K562 (cell line): ENCODE measurements around the gene VWA5B1. TPM values are rescaled to one million over a fixed set of nuclear protein-coding genes. Genes with fewer than 3 reads are reported as not detected.

ENCODE experiments used
- ATAC-seq: fragments of 200-7000 bp; cut with Tn5 transposase; 3 replicates; pipeline ENCODE4 v1.9.1; 2020; ENCODE audit warnings: moderate library complexity
- BruUV-seq: library from RNA; stranded (reverse); fragments of 400-500 nt; replicated peaks from 2 replicates; lab custom pipeline; 2021; lab: Mats Ljungman, UMichigan
- CTCF ChIA-PET: fragments of 300-600 bp; formaldehyde crosslinking; extraction: SDS; loops from one replicate; lab custom pipeline; 2021; ENCODE audit warnings: low intra/inter-chr PET ratio; lab: Yijun Ruan, JAX
- POLR2A ChIA-PET: fragments of 300-600, 350-650 bp; sonication (Branson Sonifier 250); formaldehyde crosslinking; extraction: SDS; loops from one replicate; lab custom pipeline; 2021; ENCODE audit warnings: antibody characterized with exemption, inconsistent platforms; lab: Yijun Ruan, JAX
- DNase-seq, 4 experiments: peaks; one replicate each; pipeline versions ENCODE4 v3.0.0 to v3.0.0-alpha.2; 2011 to 2018; ENCODE audit warnings: low spot score in 3 of 4, mixed read lengths in 3 of 4; ENCODE audit errors: extremely low read depth in 1 of 4
- FAIRE-seq: peaks from 2 replicates; lab custom pipeline; 2011; peaks lifted over from hg19 to GRCh38; lab: Jason Lieb, UNC
- H2AFZ ChIP-seq: 2 replicates; pipeline ENCODE4 v1.6.0; 2011; ENCODE audit warnings: low read depth, low read length, control low read depth, inconsistent platforms
- H3K27ac ChIP-seq: fragments of 200-600 bp; 3 replicates; pipeline ENCODE4 v1.8.0; 2011; ENCODE audit warnings: low read depth, mild to moderate bottlenecking, control low read depth, inconsistent platforms, low read length, moderate library complexity, mixed read lengths; ENCODE audit errors: extremely low read depth
- H3K27me3 ChIP-seq, 2 experiments: fragments of 300-600 bp in 1 of 2; 2 replicates in 1 of 2; 3 replicates in 1 of 2; pipeline versions ENCODE4 v1.6.0 to v1.8.0; 2011; ENCODE audit warnings: inconsistent platforms in 2 of 2, low read length in 2 of 2, mild to moderate bottlenecking in 1 of 2, mixed read lengths in 1 of 2, moderate library complexity in 1 of 2; ENCODE audit not compliant: control insufficient read depth in 2 of 2, insufficient read depth in 2 of 2
- H3K36me3 ChIP-seq: fragments of 300-600 bp; 3 replicates; pipeline ENCODE4 v1.8.0; 2011; ENCODE audit warnings: mild to moderate bottlenecking, low read length, inconsistent platforms; ENCODE audit not compliant: control insufficient read depth, insufficient read depth
- H3K4me1 ChIP-seq, 2 experiments: fragments of 200-600 bp in 1 of 2; replicated peaks in 1 of 2; 2 replicates in 1 of 2; 3 replicates in 1 of 2; pipeline versions ENCODE4 v1.5.1 to v1.8.0; 2011; ENCODE audit warnings: inconsistent platforms in 2 of 2, low read length in 2 of 2, mild to moderate bottlenecking in 1 of 2, mixed read lengths in 1 of 2, moderate library complexity in 1 of 2; ENCODE audit not compliant: control insufficient read depth in 2 of 2, insufficient read depth in 2 of 2
- H3K4me2 ChIP-seq: 2 replicates; pipeline ENCODE4 v1.6.1; 2011; ENCODE audit warnings: low read length, control low read depth, inconsistent platforms, mixed read lengths; ENCODE audit not compliant: insufficient read depth
- H3K4me3 ChIP-seq: fragments of 200-600 bp; sonication (generic), shearing (Covaris generic); 2 replicates; pipeline ENCODE4 v1.5.1; 2016; ENCODE audit warnings: control low read depth, inconsistent platforms
- H3K79me2 ChIP-seq: fragments of 200-600 bp; 3 replicates; pipeline ENCODE4 v1.8.0; 2011; ENCODE audit warnings: low read length, inconsistent platforms; ENCODE audit not compliant: control insufficient read depth, insufficient read depth
- H3K9ac ChIP-seq, 2 experiments: 2 replicates each; pipeline versions ENCODE4 v1.6.0 to v1.6.1; 2011; ENCODE audit warnings: low read depth in 2 of 2, low read length in 2 of 2, control low read depth in 1 of 2, inconsistent platforms in 1 of 2, mild to moderate bottlenecking in 1 of 2, mixed read lengths in 1 of 2; ENCODE audit not compliant: insufficient read depth in 1 of 2
- H3K9me1 ChIP-seq: one replicate; pipeline ENCODE4 v1.6.0; 2011; ENCODE audit warnings: inconsistent platforms, mild to moderate bottlenecking, low read length, moderate library complexity; ENCODE audit not compliant: control insufficient read depth, insufficient read depth
- H3K9me3 ChIP-seq: replicated peaks from 2 replicates; pipeline ENCODE4 v1.5.1; 2011; ENCODE audit warnings: low read depth, low read length, inconsistent platforms; ENCODE audit not compliant: control insufficient read depth, insufficient read depth
- H4K20me1 ChIP-seq: replicated peaks from 2 replicates; pipeline ENCODE4 v1.6.1; 2011; ENCODE audit warnings: low read length, inconsistent platforms, mixed read lengths; ENCODE audit not compliant: control insufficient read depth, insufficient read depth
- FIP1L1 ChIP-seq: fragments of 200-400 bp; formaldehyde crosslinking; IDR thresholded peaks from 2 replicates; pipeline ENCODE4 v1.6.1; 2018; ENCODE audit warnings: mild to moderate bottlenecking, low read depth, low read length; ENCODE audit not compliant: poor library complexity, severe bottlenecking
- JUND ChIP-seq, 2 experiments: IDR thresholded peaks; 2 replicates in 1 of 2; 3 replicates in 1 of 2; pipeline ENCODE4 v1.6.1; 2011; ENCODE audit warnings: borderline replicate concordance in 2 of 2, low read depth in 2 of 2, low read length in 2 of 2, improper control_type of control experiment in 1 of 2, missing biosample characterization in 1 of 2, missing genetic modification characterization in 1 of 2, missing genetic modification reagents in 1 of 2
- NR2F6 ChIP-seq: fragments of 450-650 bp; formaldehyde crosslinking; IDR thresholded peaks from 2 replicates; pipeline ENCODE4 v1.4.0; 2020; ENCODE audit warnings: mild to moderate bottlenecking
- ZKSCAN8 ChIP-seq: fragments of 200-800 bp; sonication (Bioruptor generic); IDR thresholded peaks from 2 replicates; pipeline ENCODE4 v1.6.1; 2016; ENCODE audit warnings: missing genetic modification characterization, missing compliant biosample characterization
- WGBS: fragments of 100-300 bp; shearing (Covaris generic); methylation state at CpG from one replicate; pipeline ENCODE4 v1.1.6; 2016; ENCODE audit warnings: low coverage, mixed read lengths; ENCODE audit not compliant: insufficient coverage; ENCODE audit errors: missing lambda C conversion rate; 5-methylcytosine and 5-hydroxymethylcytosine counted together
- in situ Hi-C: fragments of 300-500 bp; cut with MboI; formaldehyde crosslinking; loops from 4 replicates; pipeline ENCODE4 v1.15.0; 2018; ENCODE audit warnings: inconsistent platforms, mixed read lengths
- intact Hi-C: fragments of 100-400 bp; cut with micrococcal nuclease; formaldehyde crosslinking; loops from 2 replicates; pipeline ENCODE4 v1.14.2; 2022
- polyA plus RNA-seq, 8 experiments: library from polyadenylated mRNA; depleted of rRNA in 4 of 8; stranded (reverse) in 5 of 8; unstranded in 3 of 8; fragments of >200 nt; fragmentation: Nextera tagmentation in 2 of 8; fragmentation: Illumina TruSeq in 1 of 8; extraction: Ambion mirVana in 2 of 8; extraction: Trizol in 1 of 8; gene quantifications; 2 replicates each; pipeline versions ENCODE4 v1.2.1 to v1.2.3, GENCODE V29; 2011 to 2014; ENCODE audit warnings: inconsistent platforms in 1 of 8, missing spikeins in 1 of 8
- total RNA-seq, 7 experiments: library from RNA; depleted of rRNA in 6 of 7; stranded (reverse); fragments of >200 nt in 6 of 7; fragmentation: Illumina TruSeq in 2 of 7; extraction: Trizol in 2 of 7; gene quantifications; 2 replicates each; pipeline versions ENCODE4 v1.2.1 to v1.2.3, GENCODE V29; 2011 to 2021; ENCODE audit warnings: low replicate concordance in 1 of 7
- TF ChIP-seq, protein P1 (sequence below): sonication (generic); formaldehyde crosslinking; IDR thresholded peaks from 2 replicates; pipeline ENCODE4 v1.8.0; 2023; ENCODE audit warnings: mild to moderate bottlenecking, missing genetic modification reagents
- TF ChIP-seq, protein P2 (sequence below): fragments of 450-650 bp; conservative IDR thresholded peaks from 2 replicates; pipeline ENCODE4 v1.6.1; 2016; ENCODE audit warnings: missing genetic modification characterization, low read depth, mild to moderate bottlenecking, missing compliant biosample characterization, moderate library complexity

The VWA5B1 gene
- total and polyA plus RNA-seq, 9 of the 15 experiments (the other 6 are each of a cell fraction or from before 2014, with no cell fraction given) = not detected

DNA sequence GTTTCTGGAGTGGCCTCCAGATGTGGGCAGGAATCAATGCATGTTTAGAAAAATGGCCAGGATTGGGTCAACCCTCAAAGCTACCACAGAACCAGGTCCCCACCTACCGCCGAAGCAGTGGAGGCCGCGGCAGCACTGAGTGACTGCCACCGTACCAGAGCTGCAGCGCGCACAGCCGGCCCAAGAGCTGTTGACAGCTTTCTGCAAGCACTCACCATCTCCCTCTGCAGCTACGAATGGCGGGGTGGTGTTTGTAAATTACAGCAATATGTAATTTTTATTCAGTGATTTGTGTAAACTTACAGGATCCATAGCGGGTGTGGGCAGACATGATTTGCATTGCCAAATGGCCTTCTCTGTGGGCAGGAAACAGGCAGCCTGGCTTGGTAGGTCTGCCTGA lies 98.9 kb downstream of the VWA5B1 start (continued):
- no peak for TF ChIP-seq FIP1L1

DNA sequence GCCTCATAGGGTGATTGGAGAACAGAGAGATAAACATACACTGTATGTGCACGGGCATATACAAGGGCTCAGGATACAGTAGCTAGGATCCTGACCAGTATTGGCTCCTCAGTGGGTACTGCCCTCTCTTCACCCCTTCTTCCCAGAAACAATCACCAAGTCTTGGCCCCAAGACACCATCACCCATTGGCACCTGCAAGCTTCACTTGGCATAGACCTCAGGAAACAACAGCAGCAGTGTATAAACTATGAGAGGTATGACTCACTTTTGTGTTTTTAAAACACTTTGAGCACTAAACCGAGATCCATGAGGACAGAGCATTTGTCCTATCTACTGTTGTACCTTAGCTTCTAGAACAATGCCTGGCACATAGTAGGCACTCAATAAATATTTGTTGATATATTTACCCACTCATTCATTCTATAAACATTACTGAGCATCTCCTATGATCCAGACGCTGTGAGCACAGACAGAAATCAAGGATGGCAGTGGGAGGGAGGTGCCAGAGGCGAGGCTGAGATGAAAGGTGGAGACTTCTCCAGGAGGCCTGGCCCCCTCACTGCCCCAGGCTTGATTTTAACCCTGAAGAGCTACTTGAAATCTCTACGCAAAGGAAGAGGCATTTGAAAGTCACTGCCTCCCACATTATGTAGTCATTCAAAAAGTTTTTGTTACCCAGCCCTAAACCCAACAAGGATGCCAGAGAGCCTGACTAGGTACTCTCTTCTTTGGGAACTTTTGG lies 100.1 kb downstream of the VWA5B1 start:
- no peak overlapping the region for H3K9ac ChIP-seq
- DNase-seq = no peak
- no peaks in the 10 kb centered on the region for H3K36me3 ChIP-seq
- H3K27me3 ChIP-seq = peaks cover 3 to 20% of the 10 kb centered on the region in 2 experiments; a peak in 4 of 5 replicates
- H3K27ac ChIP-seq = no peak overlapping the region
- in situ Hi-C loops (no loop called here), intact Hi-C loops (no loop called here)
- H3K4me1 ChIP-seq = no peaks in the 10 kb centered on the region
- H3K4me2 ChIP-seq = no peak overlapping the region
- H4K20me1 ChIP-seq = peaks cover 13% of the 10 kb centered on the region
- CTCF ChIA-PET = no interaction called here
- FAIRE-seq = no peak
- no peak overlapping the region for H3K4me3 ChIP-seq
- no peak for TF ChIP-seq JUND (IDR thresholded peaks at IDR 0.05; ENCODE audit: borderline replicate concordance, low read depth, low read length)
- TF ChIP-seq JUND (tag; IDR thresholded peaks at IDR 0.05; ENCODE audit: borderline replicate concordance, low read depth, low read length) = no peak
- no peak for TF ChIP-seq ZKSCAN8
- TF ChIP-seq, protein P1, sequence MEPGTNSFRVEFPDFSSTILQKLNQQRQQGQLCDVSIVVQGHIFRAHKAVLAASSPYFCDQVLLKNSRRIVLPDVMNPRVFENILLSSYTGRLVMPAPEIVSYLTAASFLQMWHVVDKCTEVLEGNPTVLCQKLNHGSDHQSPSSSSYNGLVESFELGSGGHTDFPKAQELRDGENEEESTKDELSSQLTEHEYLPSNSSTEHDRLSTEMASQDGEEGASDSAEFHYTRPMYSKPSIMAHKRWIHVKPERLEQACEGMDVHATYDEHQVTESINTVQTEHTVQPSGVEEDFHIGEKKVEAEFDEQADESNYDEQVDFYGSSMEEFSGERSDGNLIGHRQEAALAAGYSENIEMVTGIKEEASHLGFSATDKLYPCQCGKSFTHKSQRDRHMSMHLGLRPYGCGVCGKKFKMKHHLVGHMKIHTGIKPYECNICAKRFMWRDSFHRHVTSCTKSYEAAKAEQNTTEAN (CRISPR knock-in tag) = no peak
- TF ChIP-seq NR2F6 = no peak
- TF ChIP-seq, protein P2, sequence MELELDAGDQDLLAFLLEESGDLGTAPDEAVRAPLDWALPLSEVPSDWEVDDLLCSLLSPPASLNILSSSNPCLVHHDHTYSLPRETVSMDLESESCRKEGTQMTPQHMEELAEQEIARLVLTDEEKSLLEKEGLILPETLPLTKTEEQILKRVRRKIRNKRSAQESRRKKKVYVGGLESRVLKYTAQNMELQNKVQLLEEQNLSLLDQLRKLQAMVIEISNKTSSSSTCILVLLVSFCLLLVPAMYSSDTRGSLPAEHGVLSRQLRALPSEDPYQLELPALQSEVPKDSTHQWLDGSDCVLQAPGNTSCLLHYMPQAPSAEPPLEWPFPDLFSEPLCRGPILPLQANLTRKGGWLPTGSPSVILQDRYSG (tag) = no peak
- H2AFZ ChIP-seq = no peak overlapping the region
- WGBS = 3% methylated on average over 5 of the region's 5 CpGs
- no TSS peak for BruUV-seq
- no peaks in the 10 kb centered on the region for H3K9me1 ChIP-seq
- H3K9me3 ChIP-seq = no peaks in the 10 kb centered on the region
- H3K79me2 ChIP-seq = no peaks in the 10 kb centered on the region
- ATAC-seq = no peak
- POLR2A ChIA-PET = interaction anchor here (1.4 kb wide), 1 partner anchor 9 kb away, joined by 3 read pairs; no protein-coding TSS in a partner anchor
